ENCODE data around the gene LSM5.
A peak's percentile ranks its signal among the peaks of the same experiment; 100 is the strongest.
"Not testable (repeated sequence)": the region's sequence is repeated elsewhere in the genome, so short reads cannot be mapped to it uniquely, and the experiment has no call there.

LSM5 gene

GRCh38 chr7:32502728-32503127 is 12.5 kb upstream of the LSM5 start:
- DNase-seq, result no peak

DNA sequence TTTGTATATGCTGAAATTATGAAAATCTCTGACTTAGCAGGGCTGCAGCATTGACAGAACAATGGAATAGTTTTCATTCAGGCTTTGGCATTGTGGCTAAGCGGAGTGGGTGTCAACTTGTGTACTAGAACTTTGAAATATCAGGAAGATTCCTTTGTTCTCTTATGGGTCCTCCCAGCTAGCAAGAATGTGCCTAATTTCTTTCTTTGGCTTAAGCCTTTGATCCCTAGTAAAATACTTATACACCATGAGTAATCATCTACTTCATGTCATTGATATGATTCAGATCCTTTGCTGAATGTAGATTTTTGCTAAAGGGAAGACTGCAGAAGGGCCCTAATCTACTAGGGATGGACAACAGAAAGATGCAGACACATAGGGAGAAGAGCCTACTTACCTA is 11.3 kb upstream of the LSM5 start:
- DNase-seq, result no peak

- no peak for DNase-seq
Observed at GRCh38 chr7:32500922-32501341, 10.8 kb upstream of the LSM5 start.

GRCh38 chr7:32500216-32500615 is 10.0 kb upstream of the LSM5 start:
- DNase-seq, result not testable (repeated sequence)

DNA sequence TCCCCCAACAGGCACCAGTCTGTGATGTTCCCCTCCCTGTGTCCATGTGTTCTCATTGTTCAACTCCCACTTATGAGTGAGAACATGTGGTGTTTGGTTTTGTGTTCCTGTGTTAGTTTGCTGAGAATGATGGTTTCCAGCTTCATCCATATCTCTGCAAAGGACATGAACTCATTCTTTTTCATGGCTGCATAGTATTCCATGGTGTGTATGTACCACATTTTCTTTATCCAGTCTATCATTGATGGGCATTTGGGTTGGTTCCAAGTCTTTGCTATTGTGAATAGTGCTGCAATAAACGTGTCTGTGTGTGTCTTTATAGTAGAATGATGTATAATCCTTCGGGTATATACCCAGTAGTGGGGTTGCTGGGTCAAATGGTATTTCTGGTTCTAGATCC is 9.6 kb upstream of the LSM5 start:
- DNase-seq, result not testable (repeated sequence)

DNA sequence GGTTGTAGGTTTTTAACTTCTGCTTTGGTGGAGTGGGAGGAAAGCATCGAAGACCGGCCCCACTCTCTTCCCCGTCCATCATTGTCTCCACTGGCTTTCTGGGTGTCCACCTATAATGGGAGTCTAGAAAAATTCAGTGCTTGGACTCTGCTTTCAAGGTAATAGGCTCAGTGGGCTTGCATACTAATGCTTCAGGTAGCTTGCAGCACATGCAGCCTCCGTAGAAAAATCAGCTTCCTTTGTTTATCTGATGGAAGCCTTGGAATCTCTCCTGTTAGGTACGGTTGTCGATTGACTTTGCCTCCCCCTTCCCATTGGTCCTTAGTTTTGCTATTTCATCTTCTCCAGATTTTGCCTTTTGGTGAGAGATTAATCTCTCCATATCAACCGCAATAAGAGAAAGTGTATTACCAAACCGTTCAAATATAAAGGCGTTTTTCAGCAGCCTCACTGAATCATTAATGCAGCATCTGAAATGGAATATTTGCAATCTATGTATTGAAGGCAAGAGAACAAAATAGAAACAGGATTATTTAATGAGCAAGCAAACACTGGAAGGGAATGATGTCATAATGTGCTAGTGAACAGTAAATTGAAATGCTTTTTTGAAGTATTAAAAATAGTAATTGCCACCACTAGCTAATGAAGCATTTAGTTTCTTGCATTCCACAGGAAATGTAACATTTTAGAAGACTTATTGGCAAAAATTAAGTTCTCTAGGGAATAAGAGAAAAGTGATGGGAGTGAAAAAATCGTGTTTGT is 6.1 kb upstream of the LSM5 start:
- DNase-seq, result no peak

DNA sequence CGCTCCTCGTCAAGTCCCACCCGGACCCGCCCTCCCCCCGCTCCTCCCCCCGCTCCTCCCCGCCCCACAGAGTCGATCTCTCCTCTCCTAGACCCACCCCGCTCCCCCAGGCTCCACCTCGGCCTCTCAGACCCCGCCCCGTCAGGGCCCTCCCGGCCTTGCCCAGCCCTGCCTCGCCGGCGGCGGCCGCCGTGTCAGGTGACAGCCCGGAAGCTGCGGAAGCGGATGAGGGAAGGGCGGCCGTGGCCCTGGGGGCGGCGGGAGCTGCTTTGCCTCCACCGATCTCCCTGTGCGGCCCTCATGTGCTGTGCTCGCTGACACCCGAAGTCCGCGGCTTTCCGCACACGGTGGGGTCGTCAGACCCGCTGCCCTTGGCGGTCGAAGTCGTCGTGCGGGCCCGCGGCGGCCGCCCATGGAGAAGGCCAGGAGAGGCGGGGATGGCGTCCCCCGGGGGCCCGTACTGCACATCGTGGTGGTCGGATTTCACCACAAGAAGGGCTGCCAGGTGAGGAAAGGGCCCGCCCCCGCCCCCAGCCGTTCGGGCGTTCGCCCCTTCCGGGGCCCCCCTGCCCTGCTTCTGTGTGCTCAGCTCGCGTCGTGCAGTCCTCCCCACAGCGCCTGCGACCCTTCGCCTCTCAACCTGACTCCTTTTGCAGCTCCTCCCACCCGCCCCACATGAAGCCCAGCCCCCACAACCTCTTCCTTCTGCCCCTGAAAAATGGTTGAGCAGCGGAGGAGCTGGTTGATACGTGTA is 5.3 kb upstream of the LSM5 start, which contains the start of gene AVL9:
Gene AVL9, plus strand, starts transcription at position 192 of the 754 bp plus-strand sequence. Its CDS starts 221 bp downstream, at position 413.
- DNase-seq, result peak; percentile 99

DNA sequence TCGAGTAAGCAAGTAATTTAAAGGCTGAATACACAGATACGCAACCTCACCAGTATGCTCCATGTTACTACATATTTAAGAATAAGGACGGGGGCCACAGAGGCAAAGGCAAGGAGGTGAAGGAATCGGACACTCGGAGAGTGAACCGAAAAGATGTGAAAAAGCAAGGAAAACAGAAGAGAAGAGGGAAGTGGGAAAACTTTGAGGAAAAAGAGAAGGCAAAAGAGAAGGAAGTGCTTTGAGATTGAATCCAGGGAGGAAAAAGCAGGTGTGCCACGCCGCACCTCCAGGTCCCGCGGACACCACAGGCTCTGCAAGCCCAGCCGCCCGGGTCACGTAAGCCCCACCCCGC is 4.7 kb upstream of the LSM5 start:
- DNase-seq, result no peak

DNA sequence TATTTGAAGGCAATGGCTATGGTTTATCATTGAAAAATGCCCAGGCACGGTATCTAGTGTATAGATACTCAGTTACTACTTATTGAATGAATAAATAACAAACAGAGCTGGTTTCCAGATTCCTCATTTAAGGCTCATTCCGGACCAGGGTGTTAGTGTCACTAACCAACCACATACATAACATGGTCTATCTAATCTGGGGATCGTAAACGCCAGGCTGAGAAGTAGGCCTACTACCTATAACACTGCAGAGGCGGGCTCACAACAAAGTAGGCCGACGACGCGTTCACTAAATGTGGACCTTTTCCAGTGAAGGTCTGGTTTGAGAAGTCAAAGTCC is 423 bp downstream of the LSM5 start:
- no peak for DNase-seq

DNA sequence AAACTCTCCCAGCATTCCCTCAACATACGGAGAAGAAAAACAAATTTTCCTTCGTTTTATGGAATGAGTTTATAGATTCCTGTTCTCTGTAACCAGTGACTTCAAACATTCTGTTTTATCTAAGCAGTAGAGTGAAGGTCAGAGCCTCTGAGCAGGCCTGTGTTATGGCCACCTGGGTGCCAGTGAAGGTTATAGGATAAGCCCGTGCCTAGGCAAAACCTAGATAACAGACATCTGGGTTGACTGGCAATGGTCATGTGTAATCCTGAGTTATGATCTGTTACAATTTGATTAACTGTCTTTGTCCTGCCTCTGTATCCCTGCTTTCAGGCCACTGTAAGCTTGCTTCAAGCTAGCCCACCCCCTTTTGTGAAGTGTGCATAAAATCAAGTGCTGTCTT is 8.3 kb downstream of the LSM5 start:
- DNase-seq, result no peak

DNA sequence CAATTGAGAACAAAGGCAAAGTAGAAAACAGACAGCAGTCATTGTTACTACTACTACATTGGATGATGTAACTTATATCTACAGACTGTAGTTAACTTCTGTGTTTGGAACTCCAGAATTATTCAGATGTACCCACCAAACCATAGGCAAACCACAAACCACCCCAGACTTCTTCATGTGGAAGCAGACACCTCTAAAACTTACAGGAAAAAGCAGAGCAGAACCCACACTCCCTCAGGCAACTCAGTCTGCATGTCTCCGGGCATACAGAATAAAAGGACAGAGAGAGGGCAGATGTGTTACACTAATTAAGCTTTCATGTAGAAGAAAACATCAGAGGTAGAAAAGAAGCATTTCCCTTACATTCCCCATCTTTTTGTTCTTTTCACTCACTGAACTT is 9.0 kb downstream of the LSM5 start:
- DNase-seq, result no peak

GRCh38 chr7:32479574-32480200 is 10.5 kb downstream of the LSM5 start:
- DNase-seq, result no peak

DNA sequence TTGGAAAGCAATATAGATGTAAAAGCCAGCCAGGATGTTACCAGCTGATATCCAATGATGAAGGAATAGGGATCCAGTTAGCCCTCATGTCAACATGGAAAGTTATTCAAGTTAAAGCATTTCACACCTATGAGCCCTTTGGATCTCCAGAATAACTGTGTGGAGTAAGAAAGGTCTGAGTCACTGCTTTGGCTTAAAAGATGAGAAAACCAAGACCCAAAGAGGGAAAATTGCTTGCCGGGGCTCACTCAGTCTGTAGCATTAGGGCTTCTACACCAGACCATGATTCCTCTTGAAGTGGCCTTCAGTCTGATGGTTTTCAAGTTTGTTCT is 12.6 kb downstream of the LSM5 start:
- no peak for DNase-seq

- DNase-seq, result no peak
Observed at GRCh38 chr7:32476816-32477648, 13.1 kb downstream of the LSM5 start.

- no peak for DNase-seq
Observed at GRCh38 chr7:32474008-32474407, 16.2 kb downstream of the LSM5 start.

- DNase-seq, result no peak
Observed at GRCh38 chr7:32472015-32472414, 18.2 kb downstream of the LSM5 start.

DNA sequence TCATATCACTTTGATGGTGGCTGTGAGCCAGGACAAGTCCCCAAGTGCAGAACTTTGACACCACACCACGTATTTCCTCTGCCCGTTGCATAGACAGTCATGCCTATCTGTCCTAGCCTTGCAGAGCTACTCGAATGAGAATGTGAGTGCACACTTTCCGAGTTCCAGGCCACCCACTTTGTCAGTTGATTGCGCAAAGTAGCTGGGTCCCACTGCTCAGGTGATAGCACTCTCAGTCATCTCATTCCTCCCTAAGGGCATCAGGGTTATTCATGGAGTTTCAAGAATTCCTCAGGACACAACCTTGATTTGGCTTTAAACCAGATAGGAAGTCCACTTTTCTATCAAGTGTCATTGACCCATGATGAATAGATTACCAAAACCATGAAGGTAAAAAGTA is 19.3 kb downstream of the LSM5 start:
- no peak for DNase-seq

GRCh38 chr7:32470004-32470403 is 20.2 kb downstream of the LSM5 start:
- not testable (repeated sequence) for DNase-seq

GRCh38 chr7:32464641-32465416 is 25.4 kb downstream of the LSM5 start:
- not testable (repeated sequence) for DNase-seq

- no peak for DNase-seq
Observed at GRCh38 chr7:32462977-32463376, 27.2 kb downstream of the LSM5 start.

DNA sequence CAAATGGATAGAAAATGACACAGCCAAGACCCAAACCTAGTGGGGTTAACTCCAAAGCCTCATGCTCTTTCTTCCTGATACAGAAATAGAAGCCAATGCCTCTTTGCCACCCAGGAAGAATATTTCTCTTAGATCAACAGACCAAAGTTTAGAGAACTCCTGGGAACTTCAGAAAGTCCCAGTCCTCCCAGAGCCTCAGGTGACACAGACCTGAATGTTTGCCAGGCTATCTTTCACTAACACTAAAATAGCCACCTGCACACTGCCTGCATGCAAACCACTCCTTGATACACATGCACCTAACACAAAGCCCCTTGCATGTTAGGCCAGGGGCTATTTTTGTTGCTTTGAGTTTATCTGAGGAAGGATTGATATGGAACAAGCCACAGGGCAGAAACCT is 27.7 kb downstream of the LSM5 start:
- DNase-seq, result no peak

DNA sequence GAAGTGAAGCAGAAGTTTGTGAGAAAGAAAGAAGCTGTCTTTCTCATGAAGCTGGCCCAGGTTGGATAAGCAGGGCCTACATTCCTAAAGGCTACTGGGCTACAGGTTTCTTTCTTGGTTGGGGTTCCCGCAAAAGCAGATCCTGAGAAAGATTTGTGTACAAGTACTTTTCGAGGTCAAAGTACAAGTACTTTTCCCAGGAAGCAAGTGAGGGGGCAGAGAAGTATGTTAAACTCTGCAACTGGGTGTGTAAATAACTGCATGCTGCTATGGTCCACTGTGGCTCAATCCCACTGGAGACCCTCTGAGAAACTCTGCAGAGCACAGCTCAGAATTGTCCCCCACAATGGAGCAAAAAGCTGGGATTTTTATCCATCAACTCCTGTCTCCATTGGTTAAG is 28.7 kb downstream of the LSM5 start:
- DNase-seq, result no peak

DNA sequence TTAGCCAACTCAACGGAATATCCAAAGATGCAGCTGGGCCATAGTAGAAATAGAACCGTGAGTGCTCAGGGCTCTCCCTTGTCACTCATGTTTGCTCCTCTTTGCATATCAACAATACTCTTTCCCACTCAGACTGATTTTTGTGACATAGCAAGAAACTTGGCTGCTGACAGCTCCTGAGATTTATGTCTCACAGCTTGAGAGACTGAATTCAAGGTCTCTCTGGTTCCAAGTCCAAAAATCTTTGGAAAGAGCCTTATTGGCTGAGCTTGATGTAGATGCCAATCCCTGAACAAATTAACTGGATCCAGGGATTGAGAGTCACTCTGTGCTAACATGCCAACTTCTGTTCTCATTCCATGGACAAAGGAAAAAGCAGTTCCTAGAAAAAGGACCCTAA is 30.4 kb downstream of the LSM5 start:
- no peak for DNase-seq
